Loucy (cell line): ENCODE data around the gene TTF2.

Source experiments
- CTCF ChIP-seq: fragments of 200-600 bp; sonication (generic); conservative IDR thresholded peaks from 2 replicates; pipeline ENCODE4 v1.5.1; 2014; ENCODE audit warnings: mild to moderate bottlenecking, antibody characterized with exemption, low read length
- EZH2phosphoT487 ChIP-seq: fragments of 200-600 bp; IDR thresholded peaks from 2 replicates; pipeline ENCODE4 v1.6.1; 2018; ENCODE audit warnings: antibody characterized with exemption, mild to moderate bottlenecking, moderate library complexity, borderline replicate concordance

- no peak for TF ChIP-seq CTCF
- no peak for TF ChIP-seq EZH2phosphoT487
These were observed 70.4 kb downstream of the TTF2 start for GRCh38 chr1:117130526-117130925.
